NCI-H2196 treated with DMSO at 0.1 percent for 48 hours (cell line): Measurements from ENCODE around the gene GNAI1.

Experiments used
- DNase-seq: peaks from one replicate; lab custom pipeline; 2025; ENCODE audit not compliant: unreplicated experiment; lab: John Stamatoyannopoulos, UW

Gene GNAI1

DNA sequence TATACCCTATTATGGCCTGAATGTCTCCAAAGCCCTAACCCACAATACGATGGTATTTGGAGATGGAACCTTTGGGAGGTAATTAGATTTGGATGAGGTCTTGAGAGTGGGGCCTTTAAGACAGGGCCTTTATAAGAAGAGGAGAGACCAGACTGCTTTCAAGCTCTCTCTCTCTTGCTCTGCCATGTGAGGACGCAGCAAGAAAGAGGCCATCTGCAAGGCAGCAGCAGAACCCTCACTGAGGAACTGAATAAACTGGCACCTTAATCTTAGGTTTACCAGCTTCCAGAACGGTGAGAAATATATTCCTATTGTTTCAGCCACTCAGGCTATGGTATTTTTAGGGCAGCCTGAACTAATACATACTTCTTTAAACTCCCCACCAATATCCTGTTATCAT is 2.0 kb upstream of the GNAI1 start:
- DNase-seq = no peak

- no peak for DNase-seq
Measured at GRCh38 chr7:80133361-80134114, 1.1 kb upstream of the GNAI1 start.

DNA sequence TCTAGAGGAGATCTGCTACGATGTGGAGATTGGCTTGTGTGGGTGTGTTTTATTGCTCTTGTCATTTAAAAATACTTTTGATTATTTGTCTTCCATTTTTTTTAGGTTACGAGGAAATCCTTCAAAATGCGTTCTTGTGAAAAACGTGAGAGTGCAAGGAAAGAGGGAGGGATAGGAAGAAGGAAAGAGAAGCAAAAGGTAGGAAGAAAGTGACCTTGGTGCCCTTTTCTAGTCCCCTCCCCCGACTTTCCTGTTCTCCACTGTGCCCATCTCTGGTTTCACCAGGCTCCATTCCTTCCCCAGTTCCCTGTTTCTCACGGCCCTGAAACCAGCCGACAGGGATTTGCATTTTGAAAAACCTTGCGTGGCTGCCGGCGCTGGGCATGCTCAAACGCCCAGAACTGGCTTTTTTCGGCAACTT is 506 bp upstream of the GNAI1 start:
- no peak for DNase-seq

- no peak for DNase-seq
Measured at GRCh38 chr7:80135309-80136104, 876 bp downstream of the GNAI1 start.

GRCh38 chr7:80136261-80137055 is 1.8 kb downstream of the GNAI1 start:
- DNase-seq = no peak

DNA sequence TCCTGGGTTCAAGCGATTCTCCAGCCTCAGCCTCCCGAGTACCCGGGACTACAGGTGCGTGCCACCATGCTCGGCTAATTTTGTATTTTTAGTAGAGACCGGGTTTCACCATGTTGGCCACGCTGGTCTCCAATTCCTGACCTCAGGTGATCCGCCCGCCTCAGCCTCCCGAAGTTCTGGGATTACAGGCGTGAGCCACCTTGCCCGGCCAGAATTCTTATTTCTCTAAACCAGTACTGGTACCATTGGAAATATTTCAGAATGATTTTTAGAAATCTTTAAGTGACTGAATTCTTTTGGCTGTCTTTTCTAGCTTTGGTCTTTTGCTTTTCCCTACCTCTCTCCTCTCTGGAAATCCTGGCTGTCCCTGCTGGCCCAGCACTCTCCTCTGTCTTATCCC is 2.8 kb downstream of the GNAI1 start:
- DNase-seq = no peak

- DNase-seq = no peak
Measured at GRCh38 chr7:80139236-80139635, 4.6 kb downstream of the GNAI1 start.

DNA sequence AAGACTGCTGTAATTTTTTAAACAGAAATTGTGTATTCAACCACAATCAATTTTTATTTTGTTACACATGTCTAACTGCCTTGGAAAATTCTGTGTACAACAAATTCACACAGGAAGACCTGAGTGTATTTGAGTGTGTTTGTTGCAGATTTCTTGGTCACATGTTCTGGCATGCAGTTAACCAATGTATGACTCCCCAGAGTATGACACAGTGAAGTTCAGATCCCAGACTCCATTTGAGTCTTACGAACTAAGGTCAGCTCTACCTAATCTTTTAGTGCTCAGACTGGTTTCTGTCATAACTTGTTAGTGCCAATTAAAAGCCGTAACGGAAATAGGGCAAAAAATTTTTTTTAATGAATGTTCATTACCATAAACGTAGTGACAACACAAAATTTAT is 5.8 kb downstream of the GNAI1 start:
- no peak for DNase-seq

- DNase-seq = no peak
Measured at GRCh38 chr7:80141376-80141775, 6.7 kb downstream of the GNAI1 start.

DNA sequence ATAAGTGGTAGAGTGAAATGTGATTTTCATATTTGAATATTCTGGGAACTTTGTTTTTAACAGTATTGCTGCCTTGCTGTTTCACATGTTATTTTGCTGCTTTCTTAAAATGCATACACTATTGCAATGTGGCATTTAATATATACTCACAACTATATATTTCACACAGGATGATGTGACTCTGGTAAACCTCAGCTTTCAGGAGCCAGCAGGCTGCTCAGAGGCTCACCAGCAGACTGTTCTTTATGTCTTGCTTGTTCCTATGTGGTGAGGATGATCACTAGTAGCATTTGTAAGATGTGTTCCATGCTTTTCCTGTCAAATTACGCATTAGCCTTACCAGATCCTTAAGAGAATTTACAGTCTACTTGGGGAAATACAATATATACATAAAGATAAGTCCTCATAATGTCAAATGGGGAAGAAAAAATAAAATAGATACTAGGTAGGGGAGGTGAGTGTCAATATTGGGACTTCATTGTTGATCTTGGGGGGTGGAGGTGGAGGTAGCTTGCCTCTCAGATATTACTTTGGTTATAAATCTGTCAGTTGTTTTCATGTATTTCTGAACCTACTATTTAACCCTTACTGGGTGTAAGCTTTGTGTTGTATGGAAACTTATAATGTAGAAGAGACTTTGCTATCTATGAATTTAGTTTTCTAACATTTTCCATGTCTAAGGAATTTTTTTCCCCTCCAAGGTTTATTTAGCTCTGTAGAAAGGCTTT is 8.4 kb downstream of the GNAI1 start:
- no peak for DNase-seq

GRCh38 chr7:80145780-80146422 is 11.3 kb downstream of the GNAI1 start:
- no peak for DNase-seq

DNA sequence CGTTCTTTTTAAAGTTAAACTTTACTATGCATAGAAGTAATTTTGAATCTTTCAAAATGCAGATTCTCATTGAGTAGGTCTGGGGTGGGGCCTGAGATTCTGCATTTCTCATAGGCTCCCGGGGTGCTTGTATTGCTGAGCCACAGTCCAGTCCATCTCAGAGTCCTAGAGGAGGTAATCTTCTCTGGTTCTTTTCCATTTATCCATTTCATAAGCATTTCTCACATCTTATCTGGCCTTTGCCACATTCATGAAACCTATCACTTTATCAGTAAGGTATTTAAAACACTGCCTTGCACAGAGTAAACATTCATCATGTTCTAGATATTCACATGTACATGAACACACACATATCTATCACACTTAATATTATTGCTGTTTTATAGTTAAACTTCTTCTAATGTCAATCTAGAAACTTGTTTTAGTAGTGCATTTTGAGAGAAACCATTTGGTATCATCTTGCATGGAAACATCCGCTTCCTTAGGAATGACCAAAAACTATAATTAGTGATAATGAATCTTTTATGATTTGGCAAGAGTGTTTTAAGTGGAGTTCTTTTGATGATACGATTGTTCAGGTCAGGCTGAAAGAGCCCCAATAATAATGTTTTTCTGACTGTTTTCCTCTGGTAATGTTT is 12.0 kb downstream of the GNAI1 start:
- no peak for DNase-seq

- no peak for DNase-seq
Measured at GRCh38 chr7:80147543-80148391, 13.1 kb downstream of the GNAI1 start.

DNA sequence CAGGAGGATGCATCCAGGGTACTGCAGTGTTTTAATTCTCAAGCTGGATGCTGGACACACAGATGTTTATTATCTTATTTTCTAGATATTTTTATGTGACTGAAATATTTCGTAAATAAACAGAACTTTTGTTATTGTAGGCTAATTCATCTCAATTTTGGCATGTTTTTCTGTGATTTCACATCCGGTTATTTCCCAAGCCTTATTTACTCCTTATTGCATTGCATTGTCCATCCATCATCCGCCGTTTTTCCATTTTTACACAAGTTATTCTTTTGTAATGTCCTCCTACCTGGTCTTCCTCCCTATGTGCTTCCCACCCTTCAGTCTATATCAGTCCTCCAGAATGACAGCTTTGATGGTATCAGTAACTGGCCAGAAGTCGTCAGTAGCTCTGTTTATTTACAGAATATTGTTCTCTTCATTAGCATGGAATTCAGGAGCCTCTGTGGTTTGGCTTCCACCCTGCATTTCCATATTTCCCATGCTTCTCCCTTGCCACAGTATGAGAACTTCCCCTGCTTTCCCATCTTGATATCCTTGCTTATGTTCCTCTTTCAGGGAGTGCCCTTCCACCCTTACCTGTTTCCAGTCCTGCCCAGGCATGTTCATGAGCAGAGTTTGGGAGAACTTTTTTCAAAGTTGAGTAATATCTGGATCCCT is 16.1 kb downstream of the GNAI1 start:
- DNase-seq = no peak

DNA sequence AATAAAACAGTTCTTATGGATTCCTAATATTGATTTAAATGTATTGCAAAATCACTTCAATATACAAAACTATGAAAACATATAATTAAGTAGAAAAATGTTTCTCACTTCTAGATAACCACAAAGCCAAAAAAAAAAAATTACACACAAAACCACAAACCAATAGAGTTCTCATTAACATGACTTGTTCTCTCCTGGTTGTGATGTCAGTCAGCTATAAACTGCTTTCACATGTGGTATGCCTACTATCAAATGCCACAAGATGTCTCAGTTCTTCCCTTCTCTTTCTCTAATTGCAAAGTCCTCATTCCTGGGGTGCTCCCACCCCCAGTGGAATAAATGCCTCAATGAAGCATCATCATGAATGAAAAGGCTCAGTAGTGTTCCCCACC is 16.6 kb downstream of the GNAI1 start:
- DNase-seq = no peak

GRCh38 chr7:80153446-80153845 is 18.8 kb downstream of the GNAI1 start:
- no peak for DNase-seq

GRCh38 chr7:80154656-80155333 is 20.2 kb downstream of the GNAI1 start:
- no peak for DNase-seq

DNA sequence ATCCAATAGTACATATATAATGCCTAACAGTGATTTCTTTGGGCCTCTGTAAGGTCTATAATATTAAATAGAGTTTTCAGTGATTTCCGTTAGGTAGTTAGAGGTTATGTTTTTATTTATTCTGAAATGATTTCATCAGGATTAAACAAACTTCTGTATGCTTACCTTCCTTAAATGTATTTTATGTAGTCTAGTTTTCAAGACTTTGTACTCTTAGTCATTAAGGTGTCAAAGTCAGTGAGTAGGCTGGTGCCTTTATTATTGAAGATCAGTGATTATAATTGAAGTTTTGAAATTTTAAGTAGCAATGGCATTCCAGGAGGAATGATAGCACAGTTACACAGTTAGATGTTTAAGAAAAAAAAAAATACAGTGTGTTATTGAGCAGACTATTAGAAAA is 20.7 kb downstream of the GNAI1 start:
- no peak for DNase-seq
